Measurements from ENCODE around the gene SEL1L3. TPM values are rescaled to one million over a fixed set of nuclear protein-coding genes. Genes with fewer than 3 reads are reported as not detected.

Gene SEL1L3
- total RNA-seq, 1 donor from 2014 or later: 3.2 TPM

DNA sequence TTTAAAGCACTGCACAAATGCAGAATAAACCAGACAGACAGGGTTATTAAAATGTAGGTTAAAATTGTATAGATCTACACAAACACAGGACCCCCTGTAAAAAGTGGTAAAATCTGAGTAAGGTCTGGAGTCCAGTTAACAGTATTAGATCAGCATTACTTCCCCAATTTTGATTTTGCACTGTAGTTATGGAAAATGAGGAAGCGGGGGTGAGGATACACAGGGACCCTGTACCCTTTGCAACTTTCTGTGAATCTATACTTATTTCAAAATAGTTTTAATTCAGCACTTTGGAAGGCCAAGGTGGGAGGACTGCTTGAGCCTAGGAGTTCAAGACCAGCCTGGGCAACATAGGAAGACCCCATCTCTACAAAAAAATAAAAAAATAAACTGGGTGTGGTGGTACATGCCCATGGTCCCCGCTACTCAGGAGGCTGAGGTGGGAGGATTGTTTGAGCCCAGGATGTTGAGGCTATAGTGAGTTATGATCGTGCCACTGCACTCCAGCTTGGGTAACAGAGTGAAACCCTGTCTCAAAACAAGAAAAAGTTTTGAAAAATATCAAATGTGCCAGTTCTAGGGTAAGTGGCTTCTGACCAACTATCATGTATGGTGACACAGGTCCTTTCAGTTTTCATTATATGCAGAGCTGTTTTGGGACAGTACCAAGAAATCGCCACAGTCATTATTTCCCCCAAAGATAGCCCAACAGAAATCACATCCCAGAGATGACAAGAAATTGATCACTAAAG, 17.7 kb downstream of the SEL1L3 start:
- Histone ChIP-seq H3K9me3 (replicated peaks) (no peaks in the 10 kb centered on the region), H3K27me3 (ENCODE audit: low read depth) (no peaks in the 10 kb centered on the region), H3K4me3 (no peak overlapping the region), H3K27ac (replicated peaks) (no peak overlapping the region), H3K36me3 (no peaks in the 10 kb centered on the region), H3K4me1 (peaks cover 18% of the 10 kb centered on the region)
- TF ChIP-seq, protein P1, sequence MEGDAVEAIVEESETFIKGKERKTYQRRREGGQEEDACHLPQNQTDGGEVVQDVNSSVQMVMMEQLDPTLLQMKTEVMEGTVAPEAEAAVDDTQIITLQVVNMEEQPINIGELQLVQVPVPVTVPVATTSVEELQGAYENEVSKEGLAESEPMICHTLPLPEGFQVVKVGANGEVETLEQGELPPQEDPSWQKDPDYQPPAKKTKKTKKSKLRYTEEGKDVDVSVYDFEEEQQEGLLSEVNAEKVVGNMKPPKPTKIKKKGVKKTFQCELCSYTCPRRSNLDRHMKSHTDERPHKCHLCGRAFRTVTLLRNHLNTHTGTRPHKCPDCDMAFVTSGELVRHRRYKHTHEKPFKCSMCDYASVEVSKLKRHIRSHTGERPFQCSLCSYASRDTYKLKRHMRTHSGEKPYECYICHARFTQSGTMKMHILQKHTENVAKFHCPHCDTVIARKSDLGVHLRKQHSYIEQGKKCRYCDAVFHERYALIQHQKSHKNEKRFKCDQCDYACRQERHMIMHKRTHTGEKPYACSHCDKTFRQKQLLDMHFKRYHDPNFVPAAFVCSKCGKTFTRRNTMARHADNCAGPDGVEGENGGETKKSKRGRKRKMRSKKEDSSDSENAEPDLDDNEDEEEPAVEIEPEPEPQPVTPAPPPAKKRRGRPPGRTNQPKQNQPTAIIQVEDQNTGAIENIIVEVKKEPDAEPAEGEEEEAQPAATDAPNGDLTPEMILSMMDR (IDR thresholded peaks at IDR 0.05; ENCODE audit: borderline replicate concordance): no peak
- intact Hi-C loops (cut with micrococcal nuclease): no loop called here
- DNase-seq: no peak

DNA sequence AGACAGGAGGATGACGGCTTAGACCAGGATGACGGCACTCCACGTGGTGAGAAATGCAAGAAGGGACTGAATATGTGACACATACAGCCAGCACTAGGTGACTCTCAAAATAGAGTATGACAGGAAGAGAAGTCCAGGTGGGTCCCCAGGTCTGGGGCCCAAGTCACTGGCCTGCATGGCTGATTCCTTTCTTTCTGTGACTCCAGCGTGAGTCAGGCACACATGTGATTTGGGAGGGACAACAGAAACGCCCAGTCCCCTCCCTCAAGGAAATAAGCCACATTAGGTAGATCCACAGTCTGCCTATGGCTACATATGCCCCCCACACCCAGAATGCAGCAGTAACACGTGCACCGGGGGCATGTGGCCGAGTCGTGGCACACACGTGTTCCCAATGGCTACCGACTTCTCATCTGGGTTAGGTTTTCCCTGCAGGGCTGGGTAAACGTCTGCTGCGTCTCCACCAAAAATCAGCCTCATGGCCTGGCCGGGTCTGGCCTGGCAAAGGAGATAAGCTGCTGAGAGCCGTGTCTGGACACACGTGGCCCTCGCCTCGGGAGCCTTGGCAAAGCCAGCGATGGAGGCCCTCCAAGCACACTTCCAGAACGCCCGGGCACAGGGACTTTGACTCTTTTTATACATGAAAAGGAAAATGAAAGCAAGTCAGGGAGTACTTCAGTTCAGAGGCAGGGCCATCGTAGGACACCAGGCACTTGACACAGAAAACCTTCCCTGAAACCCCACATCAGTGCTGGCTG, 19.3 kb downstream of the SEL1L3 start:
- TF ChIP-seq, protein P1 (IDR thresholded peaks at IDR 0.05; ENCODE audit: borderline replicate concordance): no peak
- H3K4me3 ChIP-seq: peak overlapping the region; percentile 48
- no peaks in the 10 kb centered on the region for H3K36me3 ChIP-seq
- H3K27ac ChIP-seq (replicated peaks): peak overlapping the region; percentile 61
- no peaks in the 10 kb centered on the region for H3K9me3 ChIP-seq (replicated peaks)
- intact Hi-C loops (cut with micrococcal nuclease): no loop called here
- H3K4me1 ChIP-seq: peaks cover 18% of the 10 kb centered on the region
- peak; percentile 23 for DNase-seq
- no peaks in the 10 kb centered on the region for H3K27me3 ChIP-seq (ENCODE audit: low read depth)

DNA sequence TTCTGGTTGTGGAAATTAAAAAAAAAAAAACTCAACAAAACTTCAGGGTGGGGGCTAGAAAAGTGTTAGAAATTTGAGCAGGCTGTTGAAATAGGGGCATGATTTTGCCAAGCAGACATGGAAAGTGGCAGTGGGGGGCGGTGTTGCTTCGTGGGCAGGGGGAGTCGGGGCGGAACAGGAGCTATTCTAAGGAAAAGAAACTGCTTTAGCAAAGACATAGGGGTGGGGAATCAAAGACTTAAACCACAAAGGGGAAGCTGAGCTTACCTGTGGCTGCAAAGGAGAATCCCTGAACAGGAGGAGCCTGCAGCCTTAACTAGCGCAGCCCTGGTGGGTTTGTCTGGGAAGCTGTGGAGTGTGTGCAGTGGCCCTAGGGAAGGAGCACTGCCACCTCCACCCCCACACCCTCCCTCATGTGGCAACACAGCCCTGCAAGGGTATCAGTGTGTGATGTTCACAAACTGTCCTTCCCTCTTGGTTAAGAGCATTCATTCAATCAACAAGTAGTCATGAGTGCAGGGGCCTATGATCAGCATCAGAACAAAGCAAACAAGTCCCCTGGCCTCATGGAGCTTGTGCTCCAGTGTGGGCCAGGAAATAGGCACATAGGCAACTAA, 20.5 kb downstream of the SEL1L3 start:
- Histone ChIP-seq H3K9me3 (replicated peaks) (no peaks in the 10 kb centered on the region), H3K4me3 (no peak overlapping the region), H3K27ac (replicated peaks) (no peak overlapping the region), H3K4me1 (peaks cover 17% of the 10 kb centered on the region), H3K27me3 (ENCODE audit: low read depth) (no peaks in the 10 kb centered on the region), H3K36me3 (no peaks in the 10 kb centered on the region)
- TF ChIP-seq, protein P1 (IDR thresholded peaks at IDR 0.05; ENCODE audit: borderline replicate concordance): no peak
- intact Hi-C loops (cut with micrococcal nuclease): no loop called here
- DNase-seq: no peak

- no peaks in the 10 kb centered on the region for H3K9me3 ChIP-seq (replicated peaks)
- H3K27ac ChIP-seq (replicated peaks): no peak overlapping the region
- intact Hi-C loops (cut with micrococcal nuclease): no loop called here
- H3K4me3 ChIP-seq: no peak overlapping the region
- H3K4me1 ChIP-seq: peaks cover 15% of the 10 kb centered on the region
- TF ChIP-seq, protein P1 (IDR thresholded peaks at IDR 0.05; ENCODE audit: borderline replicate concordance): no peak
- H3K36me3 ChIP-seq: no peaks in the 10 kb centered on the region
- DNase-seq: no peak
- no peaks in the 10 kb centered on the region for H3K27me3 ChIP-seq (ENCODE audit: low read depth)
Observed at GRCh38 chr4:25839687-25840086, 23.1 kb downstream of the SEL1L3 start.

DNA sequence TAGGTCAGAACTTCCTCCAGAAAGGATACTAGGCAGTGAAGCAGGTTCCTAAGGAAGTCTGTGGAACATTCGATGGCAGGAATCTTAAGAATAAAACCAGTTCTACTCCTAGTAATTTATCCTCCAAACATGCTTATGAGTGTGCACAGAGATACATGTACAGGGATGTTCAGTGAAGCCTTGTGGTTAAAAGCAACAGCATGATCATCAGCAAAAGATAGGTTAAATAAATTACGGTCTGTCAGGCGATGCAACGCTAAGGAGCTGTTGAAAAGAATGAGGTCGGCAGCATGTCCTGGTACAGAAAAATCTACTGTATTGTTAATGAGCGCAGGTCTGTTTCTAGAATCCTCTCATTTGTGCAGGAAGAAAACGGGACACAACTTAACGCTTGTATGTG, 23.6 kb downstream of the SEL1L3 start:
- intact Hi-C loops (cut with micrococcal nuclease): no loop called here
- Histone ChIP-seq H3K4me1 (peaks cover 10% of the 10 kb centered on the region), H3K4me3 (no peak overlapping the region), H3K27me3 (ENCODE audit: low read depth) (no peaks in the 10 kb centered on the region), H3K27ac (replicated peaks) (no peak overlapping the region), H3K36me3 (no peaks in the 10 kb centered on the region), H3K9me3 (replicated peaks) (no peaks in the 10 kb centered on the region)
- TF ChIP-seq, protein P1 (IDR thresholded peaks at IDR 0.05; ENCODE audit: borderline replicate concordance): no peak
- DNase-seq: no peak
